NCI-H146 (cell line): ENCODE data around the gene DTYMK.
A peak's percentile ranks its signal among the peaks of the same experiment; 100 is the strongest.

Source experiments
- DNase-seq: peaks from one replicate; lab custom pipeline; 2025; lab: John Stamatoyannopoulos, UW

DTYMK gene

DNA sequence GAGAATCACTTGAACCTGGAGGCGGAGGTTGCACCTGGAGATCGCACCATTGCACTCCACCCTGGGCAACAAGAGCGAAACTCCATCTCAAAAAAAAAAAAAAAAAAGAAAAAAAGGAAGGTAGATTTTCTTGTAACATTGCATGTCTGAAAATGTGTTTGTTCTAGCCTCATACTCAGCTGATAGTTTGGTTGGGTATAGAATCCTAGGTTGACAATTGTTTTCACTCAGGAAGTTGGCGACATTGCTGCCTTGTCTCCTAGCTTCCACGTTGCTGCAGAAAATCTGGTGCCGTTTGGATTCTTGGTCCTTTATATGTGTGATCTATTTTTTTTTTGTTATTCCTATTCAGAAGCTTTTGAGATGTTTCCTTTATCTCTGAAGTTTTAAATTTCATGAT lies 19.9 kb upstream of the DTYMK start:
- DNase-seq: no peak

- DNase-seq: no peak
These were observed 16.5 kb upstream of the DTYMK start for GRCh38 chr2:241703032-241703604.

DNA sequence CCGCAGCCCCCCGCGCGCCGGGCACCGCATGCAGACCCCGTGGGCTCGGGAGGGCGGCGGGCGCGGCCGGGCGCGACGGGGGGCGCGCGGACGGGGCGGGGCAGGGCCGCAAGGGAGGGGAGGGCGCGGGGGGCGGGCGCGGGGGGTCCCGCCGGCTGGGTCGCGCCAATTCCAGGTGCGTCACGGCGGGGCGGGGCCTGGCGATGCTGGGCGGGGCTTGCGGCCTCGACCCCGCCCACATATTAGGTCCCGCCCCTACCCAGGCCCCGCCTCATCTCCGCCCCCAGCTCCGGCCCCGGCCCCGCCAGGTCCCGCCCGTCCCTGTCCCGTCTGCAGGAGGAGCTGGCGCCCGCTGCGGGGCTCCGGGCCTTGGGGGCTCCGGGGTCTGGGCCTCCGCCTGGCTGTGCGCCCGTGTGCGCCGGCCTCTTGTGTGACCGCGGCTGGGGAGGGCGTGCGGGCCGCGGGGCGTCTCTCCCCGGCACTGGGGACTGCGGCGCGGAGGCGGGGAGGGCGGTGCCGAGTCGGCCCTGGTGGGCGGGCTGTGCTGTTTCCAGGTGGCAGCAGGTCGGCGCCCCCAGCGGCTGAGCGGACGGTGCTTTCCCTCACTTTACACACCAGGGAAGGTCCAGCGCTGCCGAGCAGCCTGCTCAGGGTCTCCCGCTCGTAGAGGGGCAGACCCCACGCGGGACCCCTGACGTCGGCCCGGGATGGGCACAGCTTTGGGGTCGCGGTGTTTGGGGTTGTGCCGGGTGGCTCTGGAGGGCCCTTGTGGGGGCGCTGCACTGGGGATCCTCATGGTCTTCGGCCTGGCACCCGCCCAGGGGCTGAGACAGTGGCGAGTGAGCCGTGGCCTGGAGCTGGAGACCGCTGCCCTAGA lies 15.8 kb upstream of the DTYMK start:
- peak; percentile 83 for DNase-seq

DNA sequence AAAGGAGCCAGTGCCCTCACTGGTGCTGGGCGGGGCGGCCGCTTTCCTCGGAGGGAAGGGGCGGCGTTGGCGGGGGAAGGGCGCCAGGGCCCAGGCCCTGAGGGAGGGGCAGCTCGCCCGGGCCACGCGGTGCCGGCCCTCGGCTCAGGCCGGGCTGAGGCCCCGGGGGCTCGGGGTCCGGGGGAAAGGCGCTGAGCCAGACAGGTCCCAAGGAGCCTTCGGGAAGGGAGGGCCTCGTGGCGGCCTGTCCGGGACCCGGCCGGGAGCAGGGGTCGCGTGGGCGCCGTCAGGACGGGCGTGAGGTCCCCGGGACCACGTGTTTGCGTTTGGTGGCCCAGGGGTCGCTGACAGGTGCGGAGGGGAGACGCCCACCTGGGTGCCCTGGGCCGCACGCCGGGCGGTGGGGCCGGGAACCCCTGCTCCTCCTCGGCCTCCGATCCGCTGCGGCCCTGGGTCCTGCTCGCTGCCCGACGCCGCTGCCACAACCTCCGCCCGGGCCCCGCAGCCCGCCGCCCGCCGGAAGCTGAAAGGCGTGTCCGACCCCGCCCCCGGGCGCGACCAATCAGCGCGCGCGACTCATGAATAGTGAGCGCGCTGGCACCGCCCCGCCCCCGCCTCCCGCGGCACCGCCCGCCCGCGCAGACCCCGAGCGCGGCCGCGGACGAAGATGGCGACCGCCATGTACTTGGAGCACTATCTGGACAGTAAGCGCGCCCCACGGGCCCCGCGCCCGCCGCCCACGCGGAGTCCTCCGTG lies 15.0 kb upstream of the DTYMK start, which contains the start of gene ING5:
TSS of gene ING5 (plus strand) at position 641 of the 756 bp plus-strand sequence. CDS start at position 668, 27 bp downstream.
- peak; percentile 93 for DNase-seq

DNA sequence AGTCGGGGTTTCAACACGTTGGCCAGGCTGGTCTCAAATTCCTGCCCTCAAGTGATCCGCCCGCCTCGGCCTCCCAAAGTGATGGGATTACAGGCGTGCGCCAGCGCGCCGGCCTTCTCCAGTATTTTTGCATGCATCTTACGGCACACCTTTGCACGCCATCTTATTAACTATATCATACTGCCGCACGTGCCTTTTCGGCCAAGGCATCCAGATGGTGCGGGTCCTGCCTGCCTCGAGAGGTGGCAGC lies 14.5 kb upstream of the DTYMK start:
- DNase-seq: no peak

- DNase-seq: no peak
These were observed 9.0 kb upstream of the DTYMK start for GRCh38 chr2:241695651-241696050.

DNA sequence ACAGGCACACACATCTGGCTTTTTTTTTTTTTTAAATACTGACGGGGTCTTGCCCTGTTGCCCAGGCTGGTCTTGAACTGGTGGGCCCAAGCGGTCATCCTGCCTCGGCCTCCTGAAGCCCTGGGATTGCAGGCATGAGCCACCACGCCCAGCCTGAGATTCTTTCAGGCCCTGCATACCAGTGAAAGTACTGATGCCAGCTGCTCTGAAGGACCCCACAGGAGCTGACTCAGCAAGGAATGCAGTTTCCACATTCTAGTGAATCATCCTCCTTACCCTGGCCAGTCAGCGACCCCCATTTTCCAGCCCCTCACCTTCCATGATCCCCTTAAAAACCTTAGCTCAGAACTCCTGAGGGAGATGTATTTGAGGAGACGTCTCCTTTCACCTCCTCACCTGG lies 5.8 kb upstream of the DTYMK start:
- DNase-seq: no peak

DNA sequence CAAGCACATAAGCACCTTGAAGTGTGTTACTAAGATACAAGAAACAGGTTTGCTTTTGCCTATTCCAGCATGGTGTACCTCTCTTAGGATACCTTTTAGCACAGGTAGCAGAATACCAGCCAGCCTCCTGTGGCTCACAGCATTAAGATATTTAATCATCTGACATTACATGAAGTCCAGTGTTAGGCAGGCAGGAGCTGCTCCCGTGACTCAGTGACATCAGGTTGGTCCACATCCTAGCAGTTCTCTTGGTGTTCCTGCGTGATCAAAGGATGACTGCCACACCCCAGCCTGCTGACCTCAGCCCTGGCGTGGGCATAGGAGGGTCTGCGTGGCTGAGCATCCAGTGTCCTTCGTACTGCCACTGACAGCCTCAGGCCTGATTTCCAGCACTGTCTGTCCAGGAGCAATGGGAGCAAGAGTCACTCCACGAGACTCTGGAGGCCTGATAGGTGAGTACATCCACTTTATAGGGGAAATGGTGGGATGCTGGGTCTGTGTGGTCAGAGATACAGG lies 3.6 kb upstream of the DTYMK start:
- no peak for DNase-seq

- DNase-seq: no peak
These were observed 2.7 kb upstream of the DTYMK start for GRCh38 chr2:241689306-241689705.

DNA sequence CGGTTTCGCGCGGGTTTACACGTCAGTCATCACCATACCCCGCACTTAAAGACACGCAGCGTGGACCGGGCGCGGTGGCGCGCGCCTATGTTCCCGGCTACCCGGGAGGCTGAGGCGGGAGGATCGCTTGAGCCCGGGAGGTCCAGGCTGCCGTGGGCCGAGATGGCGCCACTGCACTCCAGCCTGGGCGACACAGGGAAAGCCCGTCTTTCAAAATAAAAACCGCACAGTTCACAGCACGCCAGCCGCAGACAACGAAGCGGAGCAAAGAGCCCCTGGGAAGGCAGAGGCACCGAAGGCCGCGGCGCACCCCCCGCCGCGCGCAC lies 328 bp downstream of the DTYMK start:
- DNase-seq: no peak

GRCh38 chr2:241680827-241681599 lies 5.6 kb downstream of the DTYMK start:
- DNase-seq: no peak

DNA sequence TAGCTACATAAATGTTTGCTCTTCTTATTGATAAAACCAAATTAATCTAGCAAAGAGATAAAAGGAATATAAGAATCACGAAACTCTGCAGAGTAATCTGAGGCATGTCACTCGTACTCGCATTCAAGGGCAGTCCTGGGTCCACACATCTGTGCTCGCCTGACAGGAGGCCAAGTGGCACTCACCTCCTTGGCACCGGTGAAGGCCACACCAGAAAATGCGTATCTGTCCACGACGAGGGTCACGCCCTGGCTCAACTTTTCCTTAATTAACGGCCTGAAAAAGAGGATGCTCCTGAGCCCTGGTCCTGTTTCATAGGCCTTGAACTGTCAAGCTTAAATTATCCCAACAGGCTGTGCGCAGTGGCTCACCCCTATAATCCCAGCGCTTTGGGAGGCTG lies 6.6 kb downstream of the DTYMK start:
- no peak for DNase-seq

- DNase-seq: no peak
These were observed 7.7 kb downstream of the DTYMK start for GRCh38 chr2:241678784-241679540.

GRCh38 chr2:241678307-241678706 lies 8.3 kb downstream of the DTYMK start:
- DNase-seq: no peak

DNA sequence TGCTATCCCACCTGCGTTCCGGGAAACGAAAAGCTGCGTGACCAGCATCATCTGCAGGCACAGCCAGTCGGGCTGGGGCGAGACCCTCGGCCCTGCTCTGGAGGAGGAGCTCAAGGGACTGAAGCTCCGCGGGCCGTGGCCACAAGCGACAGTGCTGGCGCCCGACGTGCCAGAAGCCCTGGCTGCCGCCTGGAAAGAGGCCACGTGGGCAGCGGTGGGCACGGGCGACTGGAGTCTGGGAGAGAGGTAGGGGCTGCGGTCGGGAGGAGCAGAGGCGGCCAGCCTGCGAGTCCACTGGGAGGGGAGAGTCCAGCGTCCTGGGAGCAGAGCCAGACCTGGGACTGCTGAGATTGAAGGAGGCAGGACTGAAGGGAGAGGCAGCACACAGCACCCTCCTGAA lies 9.2 kb downstream of the DTYMK start:
- no peak for DNase-seq

DNA sequence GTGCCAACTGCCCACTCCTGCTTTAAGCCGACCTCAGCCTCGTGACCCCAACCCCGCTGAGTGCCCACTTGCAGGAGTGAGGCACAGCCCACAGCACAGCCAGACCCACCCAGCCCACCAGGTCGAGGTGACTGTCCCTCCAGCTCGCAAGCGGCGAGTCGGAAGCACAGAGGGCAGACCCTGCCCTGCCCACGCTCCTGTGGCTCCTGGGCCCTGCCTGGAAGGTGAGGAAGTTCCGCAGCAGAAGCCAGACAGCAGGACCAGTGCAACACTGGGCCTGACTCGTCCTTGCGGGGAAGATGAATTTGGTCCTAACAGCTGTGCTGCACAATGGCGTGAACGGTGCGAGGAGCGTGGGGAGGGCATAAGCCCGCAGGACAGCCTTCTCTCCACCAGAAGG lies 9.9 kb downstream of the DTYMK start:
- no peak for DNase-seq

DNA sequence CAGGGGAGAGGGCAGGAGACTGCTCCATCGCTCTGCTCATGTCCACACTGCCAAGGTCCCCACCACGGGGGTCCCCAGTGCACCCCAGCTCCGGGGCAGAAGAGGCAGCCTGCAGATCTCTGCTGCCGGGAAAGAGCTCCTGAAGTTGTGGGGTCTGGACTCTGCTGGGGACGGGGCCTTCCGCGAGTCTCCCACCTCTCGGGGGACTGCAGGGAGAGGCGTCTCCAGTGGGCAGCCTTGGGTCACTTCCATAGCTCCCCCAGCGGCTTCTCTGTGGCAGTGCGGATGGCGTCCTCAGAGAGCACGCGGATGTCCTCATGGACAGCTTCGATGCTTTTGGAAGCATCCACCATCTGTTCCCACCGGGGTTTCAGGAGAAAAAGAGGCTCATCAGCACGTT lies 10.7 kb downstream of the DTYMK start:
- no peak for DNase-seq

GRCh38 chr2:241673797-241674725 lies 12.6 kb downstream of the DTYMK start:
- DNase-seq: peak; percentile 4

- no peak for DNase-seq
These were observed 13.4 kb downstream of the DTYMK start for GRCh38 chr2:241673189-241673663.
